NCI-H128 (cell line): ENCODE results near the gene CCDC73.
"Not testable (repeated sequence)": the region's sequence is repeated elsewhere in the genome, so short reads cannot be mapped to it uniquely, and the experiment has no call there.

Experiments used
- DNase-seq: peaks from one replicate; lab custom pipeline; 2025; ENCODE audit not compliant: unreplicated experiment; lab: John Stamatoyannopoulos, UW

CCDC73 gene

DNA sequence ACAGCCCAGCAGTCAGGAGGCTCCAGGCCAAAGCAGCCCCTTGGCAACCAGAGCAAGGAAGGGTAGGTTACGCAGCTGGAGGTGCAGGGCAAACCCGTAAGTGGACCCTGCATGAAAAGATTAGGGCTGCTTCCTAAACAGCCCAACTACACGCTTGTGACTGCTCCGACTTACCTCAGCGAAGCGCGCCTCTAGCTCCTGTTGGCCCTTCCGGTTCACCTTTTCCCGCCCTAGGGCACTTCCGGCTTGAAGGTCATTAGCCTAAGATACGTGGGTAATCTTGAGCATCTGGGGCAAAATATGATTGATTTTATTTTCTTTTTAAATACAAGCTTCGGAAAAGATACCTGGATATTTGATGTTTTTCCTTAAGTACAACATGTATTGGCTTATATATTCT, at the start of gene CCDC73:
CCDC73 (minus strand) TSS at position 224 of the 400 bp plus-strand sequence. CDS start 34,419 bp downstream, outside the sequence.
- no peak for DNase-seq

GRCh38 chr11:32843544-32843943, 49.1 kb upstream of the CCDC73 start:
- no peak for DNase-seq

DNA sequence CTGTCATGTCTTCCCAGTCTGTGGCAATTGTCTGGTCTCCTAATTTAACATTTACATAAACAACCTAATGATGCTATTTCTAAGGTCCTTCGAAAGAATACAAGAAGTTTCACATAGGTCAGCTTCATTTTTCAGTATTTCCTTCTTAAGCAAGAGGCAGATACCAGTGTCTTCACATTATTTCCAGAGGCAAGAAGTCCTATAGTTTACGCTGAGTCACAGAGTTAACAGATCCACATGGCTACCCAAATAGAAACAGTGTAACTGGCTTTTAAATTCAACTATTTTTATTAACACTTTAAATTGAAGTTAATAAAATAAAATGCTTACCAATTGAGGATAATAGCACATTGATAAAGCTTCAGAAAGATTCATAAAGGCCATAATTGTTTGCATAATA, 46.1 kb upstream of the CCDC73 start:
- no peak for DNase-seq

DNA sequence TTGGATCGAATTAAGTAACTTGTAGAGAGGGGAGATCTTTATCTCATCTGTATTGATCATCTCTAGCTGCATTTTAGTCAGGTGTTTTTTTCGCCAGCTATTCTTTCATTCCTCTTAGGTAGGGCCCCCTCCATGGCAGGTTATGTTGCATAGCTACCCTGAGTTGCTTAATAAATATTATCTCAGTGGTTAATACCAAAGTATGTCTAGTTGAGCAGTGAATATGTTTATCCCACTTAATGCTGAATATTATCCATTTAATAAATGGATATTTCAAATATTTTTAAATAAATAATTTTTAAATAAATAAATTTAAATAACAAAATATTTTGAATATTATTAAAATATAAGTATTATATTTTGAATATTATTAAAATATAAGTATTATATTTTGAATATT, 44.8 kb upstream of the CCDC73 start:
- DNase-seq = no peak

DNA sequence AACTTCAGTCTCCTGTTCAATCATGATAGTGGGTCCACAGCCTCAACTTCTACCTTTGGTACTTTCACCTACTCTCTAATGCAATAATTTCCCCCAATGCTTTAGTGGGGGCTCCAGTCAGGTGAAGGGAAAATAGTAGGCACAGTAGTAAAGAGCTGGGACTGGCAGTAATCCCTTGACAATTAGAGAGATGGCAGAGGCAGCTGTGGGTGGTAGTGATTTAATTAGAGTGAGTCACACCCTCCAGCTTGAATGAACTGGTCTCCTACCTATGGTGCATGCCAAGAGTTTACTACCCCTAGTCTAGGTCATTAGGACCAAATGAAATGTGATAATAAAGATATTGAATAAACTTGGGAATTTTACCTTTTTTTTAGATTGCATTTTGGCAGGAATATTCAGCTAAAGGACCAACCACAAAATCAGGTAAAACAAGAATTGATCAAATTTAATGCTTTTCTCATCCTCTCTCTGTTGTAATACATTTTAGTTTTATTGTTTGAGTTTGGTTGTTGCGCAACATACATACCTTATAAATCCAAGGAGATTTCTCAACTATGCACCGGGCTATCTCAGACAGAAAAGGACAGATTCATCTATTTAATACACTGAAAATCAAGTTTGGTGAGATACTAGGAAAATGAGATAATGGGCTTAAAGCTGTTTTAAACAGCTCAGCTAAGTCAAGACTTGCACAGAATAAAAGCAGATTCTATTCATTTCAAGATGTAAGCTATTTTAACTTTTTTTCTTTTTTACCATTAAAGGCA, 44.2 kb upstream of the CCDC73 start:
- no peak for DNase-seq

DNA sequence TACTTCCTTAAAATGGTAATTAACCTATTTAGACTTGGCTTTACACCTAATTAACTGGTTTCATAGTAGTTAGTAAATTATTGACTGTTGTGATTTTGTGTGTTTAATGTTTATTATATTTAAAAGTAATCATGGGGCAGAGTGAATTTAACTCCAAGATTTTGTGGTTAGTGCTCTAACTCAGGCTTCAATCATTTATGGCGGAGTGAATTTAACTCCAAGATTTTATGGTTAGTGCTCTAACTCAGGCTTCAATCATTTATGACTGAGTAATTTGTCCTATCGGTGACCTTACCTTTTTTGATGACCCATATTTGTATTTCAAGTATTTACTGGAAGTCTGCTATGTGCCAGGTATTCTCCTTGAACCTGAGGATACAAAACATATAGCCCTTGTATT, 42.5 kb upstream of the CCDC73 start:
- no peak for DNase-seq

GRCh38 chr11:32833921-32834320, 39.5 kb upstream of the CCDC73 start:
- DNase-seq = no peak

DNA sequence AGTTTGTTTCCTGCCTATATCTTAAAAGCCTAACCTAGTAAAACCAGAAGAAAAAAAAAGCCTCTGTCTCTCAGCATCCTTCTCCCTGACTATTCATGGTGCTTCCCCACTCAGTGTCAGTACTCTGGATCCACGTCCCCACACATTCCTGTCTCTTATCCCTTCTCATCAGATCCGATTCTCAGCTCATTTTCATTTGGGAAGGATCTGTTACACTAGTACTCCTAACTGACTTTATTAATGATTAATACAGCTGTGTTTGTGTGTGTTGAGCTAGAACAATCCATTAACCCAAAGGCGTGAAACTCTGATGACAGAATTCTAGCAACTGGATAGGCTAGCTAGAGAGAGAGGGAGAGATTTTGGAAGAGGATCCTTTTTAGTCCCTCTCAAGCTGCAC, 36.8 kb upstream of the CCDC73 start:
- no peak for DNase-seq

DNA sequence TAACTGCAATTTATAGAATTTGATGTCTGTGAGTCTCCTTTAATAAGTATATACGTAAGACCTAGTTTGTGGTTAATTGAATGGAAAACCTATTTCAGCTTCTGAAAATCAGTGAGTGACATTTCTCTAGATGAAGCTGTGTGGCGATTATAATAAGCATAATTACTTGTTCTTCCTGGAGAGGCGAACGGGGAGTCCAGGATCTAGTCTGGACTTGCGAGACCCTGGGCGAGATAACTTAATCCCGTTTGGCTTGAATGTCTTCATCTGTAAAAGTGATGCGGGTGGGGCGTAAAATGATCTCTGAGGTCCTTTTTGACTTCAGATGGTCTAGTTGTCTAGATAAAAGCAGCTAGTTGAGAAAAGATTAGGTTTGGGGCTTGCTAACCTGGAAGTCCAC, 36.3 kb upstream of the CCDC73 start:
- DNase-seq = no peak

DNA sequence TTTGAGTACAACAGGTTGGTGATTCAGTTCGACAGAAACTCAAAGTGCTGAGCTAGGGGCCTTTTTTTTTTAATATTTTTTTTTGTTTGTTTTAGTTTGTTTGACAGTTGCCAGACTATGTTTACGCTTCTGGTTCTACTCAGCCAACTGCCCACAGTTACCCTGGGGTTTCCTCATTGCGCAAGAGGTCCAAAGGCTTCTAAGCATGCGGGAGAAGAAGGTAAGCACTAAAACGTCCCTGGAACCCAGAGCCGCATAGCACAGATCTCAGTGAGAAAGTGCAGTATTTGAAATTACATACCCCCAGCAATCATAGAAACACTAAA, 35.9 kb upstream of the CCDC73 start:
- no peak for DNase-seq

GRCh38 chr11:32829680-32830412, 35.4 kb upstream of the CCDC73 start, which contains the start of gene PRRG4:
Gene PRRG4 (plus strand): TSS chr11:32829927. CDS start chr11:32830530, 603 bp downstream.
- DNase-seq = no peak

GRCh38 chr11:32829157-32829679, 34.8 kb upstream of the CCDC73 start:
- DNase-seq = no peak

DNA sequence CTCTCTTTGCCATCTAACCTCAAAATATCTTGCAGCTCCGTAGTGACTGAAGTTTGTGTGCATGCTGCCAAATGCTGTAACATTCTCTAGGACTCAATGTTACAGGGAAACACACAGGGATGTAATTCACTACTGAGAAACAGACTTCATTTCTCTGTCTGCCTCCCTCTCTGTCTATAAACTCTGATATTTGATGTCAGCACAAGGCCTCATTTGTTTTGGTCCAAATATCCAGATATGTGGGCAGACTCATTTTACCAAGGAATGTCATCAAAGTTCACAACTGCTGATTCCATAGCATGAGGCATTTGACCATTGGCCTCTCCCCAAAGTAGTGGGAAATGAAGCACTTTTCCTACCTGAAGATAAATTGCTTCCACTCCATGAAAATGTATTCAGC, 32.8 kb upstream of the CCDC73 start:
- no peak for DNase-seq

- no peak for DNase-seq
Measured at GRCh38 chr11:32826113-32826512, 31.7 kb upstream of the CCDC73 start.

DNA sequence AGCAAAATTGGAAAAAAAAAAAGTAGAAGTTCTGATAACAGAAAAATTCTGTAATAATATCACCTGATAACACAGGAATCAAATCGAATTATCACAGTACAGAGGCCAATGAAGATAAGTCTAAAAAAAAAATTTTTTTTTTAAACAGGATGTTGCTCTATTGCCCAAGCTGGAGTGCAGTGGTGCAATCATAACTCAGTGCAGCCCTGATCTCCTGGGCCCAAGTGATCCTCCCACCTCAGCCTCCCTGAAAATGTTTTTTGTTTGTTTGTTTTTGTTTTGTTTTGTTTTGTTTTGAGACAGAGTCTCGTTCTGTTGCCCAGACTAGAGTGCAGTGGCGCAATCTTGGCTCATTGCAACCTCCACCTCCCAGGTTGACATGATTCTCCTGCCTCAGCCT, 29.2 kb upstream of the CCDC73 start:
- DNase-seq = not testable (repeated sequence)

DNA sequence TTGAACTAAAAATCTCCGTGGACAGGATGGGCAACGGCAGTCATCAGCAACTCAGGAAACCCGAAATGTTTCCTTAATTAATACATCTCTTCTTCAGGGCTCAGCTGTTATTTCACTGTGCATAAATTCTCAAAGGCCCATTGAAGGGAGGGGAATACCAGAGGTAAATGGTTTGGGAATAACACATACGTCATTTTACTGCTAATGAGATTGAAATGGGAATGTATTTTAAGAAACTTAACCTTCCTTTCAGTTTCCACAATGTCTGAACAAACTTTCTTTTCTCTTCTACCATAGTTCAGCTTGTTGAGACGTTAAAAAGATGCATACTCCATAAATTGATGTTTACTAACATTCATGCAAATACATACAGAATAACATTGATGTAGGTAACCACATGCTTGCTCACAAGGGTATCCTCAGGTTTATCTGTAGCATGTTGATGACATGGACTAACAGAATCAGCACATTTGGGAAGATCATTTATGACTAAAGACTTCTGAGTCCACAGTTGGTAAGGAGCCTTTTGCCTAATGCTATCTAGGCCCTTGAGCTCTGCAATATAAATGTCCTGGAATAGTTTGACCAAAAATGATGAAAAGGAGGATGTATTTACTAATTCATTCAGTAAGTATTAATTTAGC, 27.6 kb upstream of the CCDC73 start:
- DNase-seq = no peak

DNA sequence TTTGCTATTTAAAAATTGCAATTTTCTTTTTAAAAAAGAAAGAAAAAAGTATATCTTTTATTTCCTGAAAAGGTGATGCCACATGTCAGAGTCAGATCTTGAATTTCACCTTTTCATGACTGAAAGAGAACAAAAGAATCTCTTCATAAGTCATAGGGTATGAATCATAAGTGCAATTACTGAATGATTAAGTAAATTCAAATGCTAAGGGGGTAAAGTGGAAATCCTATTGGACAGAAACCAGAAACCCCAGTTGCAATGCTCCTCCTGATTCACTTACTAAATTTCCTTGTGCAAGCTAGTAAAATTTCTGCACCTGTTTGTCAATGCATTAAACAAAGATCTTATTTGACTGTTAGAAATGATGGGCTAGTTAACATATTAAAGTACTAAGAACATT, 27.1 kb upstream of the CCDC73 start:
- no peak for DNase-seq

GRCh38 chr11:32820497-32820896, 26.0 kb upstream of the CCDC73 start:
- no peak for DNase-seq

- DNase-seq = no peak
Measured at GRCh38 chr11:32819187-32819586, 24.7 kb upstream of the CCDC73 start.

DNA sequence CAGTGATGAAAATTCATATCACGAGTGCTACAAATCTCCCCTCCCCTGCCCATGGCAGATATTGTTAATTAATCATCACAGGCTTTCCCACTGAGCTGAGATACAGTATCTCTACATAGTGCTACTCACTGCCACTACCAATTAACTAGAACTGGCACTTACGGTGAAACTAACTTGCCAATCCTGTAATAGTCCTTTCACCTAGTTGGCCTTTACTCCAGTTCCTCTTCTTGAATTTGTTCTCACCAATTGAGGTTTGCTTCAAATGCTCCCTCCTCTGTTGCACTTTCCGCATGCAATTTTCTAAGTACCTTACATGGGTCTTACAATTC, 23.4 kb upstream of the CCDC73 start:
- DNase-seq = no peak

DNA sequence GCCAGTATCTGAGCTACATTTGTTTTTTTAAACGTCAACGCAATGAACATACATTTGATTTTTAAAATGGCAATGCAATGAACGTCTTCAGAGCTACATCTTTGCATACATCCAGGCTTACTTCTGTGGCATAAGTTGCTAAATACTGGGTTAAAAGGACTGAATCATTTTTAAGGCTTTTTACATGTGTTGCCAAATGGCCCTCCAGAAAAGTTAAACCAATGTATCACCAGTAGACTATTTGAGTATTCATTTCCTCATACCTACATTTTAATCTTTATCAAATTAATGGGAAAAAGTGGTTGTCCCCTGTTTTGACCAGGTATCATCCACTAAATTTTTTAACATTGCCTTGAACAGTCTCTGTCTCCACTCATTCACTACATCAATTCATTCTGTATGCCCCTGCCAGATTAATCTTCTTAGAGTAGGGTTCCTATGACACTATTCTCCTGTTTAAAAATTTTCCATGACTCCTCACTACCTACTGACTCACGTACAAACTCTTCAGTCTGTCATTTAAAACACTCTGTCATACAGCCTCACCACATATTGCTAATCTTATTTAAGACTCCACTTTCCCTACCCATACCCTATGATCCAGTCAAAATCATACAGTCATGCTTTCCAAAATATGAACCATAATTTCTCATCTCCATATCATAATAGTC, 22.9 kb upstream of the CCDC73 start:
- no peak for DNase-seq
